Left lung (tissue), 10 donors: Measurements from ENCODE around the gene PARP3. TPM values are rescaled to one million over a fixed set of nuclear protein-coding genes. Genes with fewer than 3 reads are reported as not detected.

Experiments used
- ATAC-seq: fragments of 200-7000 bp; cut with Tn5 transposase; one replicate; pipeline ENCODE4 v1.9.1; 2020; ENCODE audit warnings: moderate library complexity
- DNase-seq, 4 donors: peaks; one replicate each; pipeline ENCODE4 v3.0.0-alpha.2; 2013 to 2020
- H3K27ac ChIP-seq, 2 donors: fragments of 200-600 bp; sonication (generic) in 1 of 2; one replicate each; pipeline versions ENCODE4 v1.5.0 to v1.8.0; 2020 to 2021
- H3K27me3 ChIP-seq, 2 donors: fragments of 200-600 bp; sonication (generic) in 1 of 2; one replicate each; pipeline versions ENCODE4 v1.5.0 to v1.8.0; 2020 to 2021
- H3K36me3 ChIP-seq, 2 donors: fragments of 200-600 bp; sonication (generic) in 1 of 2; one replicate each; pipeline versions ENCODE4 v1.5.0 to v1.8.0; 2020 to 2021
- H3K4me1 ChIP-seq, 2 donors: fragments of 200-600 bp; one replicate each; pipeline ENCODE4 v1.8.0; 2021
- H3K4me3 ChIP-seq, 2 donors: fragments of 200-600 bp; sonication (generic) in 1 of 2; one replicate each; pipeline versions ENCODE4 v1.5.0 to v1.8.0; 2020 to 2021; ENCODE audit warnings: mild to moderate bottlenecking in 1 of 2
- H3K9me3 ChIP-seq, 2 donors: fragments of 200-600 bp; sonication (generic) in 1 of 2; one replicate each; pipeline versions ENCODE4 v1.5.0 to v1.8.0; 2020 to 2021
- intact Hi-C, 2 donors: fragments of 100-400 bp; cut with DNase I; formaldehyde crosslinking; loops; one replicate each; pipeline versions ENCODE4 v1.11.2 to v1.14.2; 2022
- polyA plus RNA-seq, 6 donors: library from polyadenylated mRNA; unstranded; fragments of 120-200 nt; gene quantifications; one replicate each; pipeline ENCODE4 v1.2.1, GENCODE V29; 2013; ENCODE audit not compliant: insufficient read length in 6 of 6
- total RNA-seq, 2 donors: library from RNA; stranded (reverse); fragmentation: NEBNext Ultra II Directional; extraction: Animal tissue kit (Norgen Biotek cat#: 25700); gene quantifications; one replicate each; pipeline ENCODE4 v1.2.1, GENCODE V29; 2021
- TF ChIP-seq, protein P1 (sequence below), 2 donors: fragments of 200-600 bp; sonication (generic) in 1 of 2; IDR thresholded peaks; one replicate each; pipeline versions ENCODE4 v1.5.0 to v1.8.0; 2021; ENCODE audit warnings: antibody characterized with exemption in 2 of 2
- donor health status: DM: no; HTN: yes; CAD: no.
- donor health status: DM: no; HTN: no; CAD: no.

Gene PARP3
- total and polyA plus RNA-seq, 8 donors, result 16.5 to 24.1 (median 20.3) TPM

DNA sequence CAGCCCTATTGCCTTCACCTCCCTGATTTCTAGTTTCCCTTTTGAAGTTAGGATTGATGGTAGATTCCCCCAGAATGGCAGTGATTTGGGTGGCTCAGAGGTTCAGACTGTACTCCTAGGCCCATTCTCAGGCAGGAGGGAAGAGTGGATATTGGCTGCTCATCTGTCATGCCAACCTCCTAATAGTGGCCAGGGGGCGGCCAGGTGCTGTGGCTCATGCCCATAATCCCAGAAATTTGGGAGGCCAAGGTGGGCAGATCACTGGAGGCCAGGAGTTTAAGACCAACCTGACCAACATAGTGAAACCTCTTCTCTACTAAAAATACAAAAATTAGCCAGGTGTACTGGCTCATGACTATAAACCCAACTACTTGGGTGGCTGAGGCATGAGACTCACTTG is 11.7 kb upstream of the PARP3 start:
- Histone ChIP-seq H3K9me3 (no peaks in the 10 kb centered on the region), H3K27ac (no peak overlapping the region), H3K4me3 (no peak overlapping the region), H3K4me1 (no peaks in the 10 kb centered on the region), H3K27me3 (no peaks in the 10 kb centered on the region), H3K36me3 (peaks cover 0 to 49% of the 10 kb centered on the region in 2 donors)
- ATAC-seq (no peak), DNase-seq (no peak)
- TF ChIP-seq, protein P1, sequence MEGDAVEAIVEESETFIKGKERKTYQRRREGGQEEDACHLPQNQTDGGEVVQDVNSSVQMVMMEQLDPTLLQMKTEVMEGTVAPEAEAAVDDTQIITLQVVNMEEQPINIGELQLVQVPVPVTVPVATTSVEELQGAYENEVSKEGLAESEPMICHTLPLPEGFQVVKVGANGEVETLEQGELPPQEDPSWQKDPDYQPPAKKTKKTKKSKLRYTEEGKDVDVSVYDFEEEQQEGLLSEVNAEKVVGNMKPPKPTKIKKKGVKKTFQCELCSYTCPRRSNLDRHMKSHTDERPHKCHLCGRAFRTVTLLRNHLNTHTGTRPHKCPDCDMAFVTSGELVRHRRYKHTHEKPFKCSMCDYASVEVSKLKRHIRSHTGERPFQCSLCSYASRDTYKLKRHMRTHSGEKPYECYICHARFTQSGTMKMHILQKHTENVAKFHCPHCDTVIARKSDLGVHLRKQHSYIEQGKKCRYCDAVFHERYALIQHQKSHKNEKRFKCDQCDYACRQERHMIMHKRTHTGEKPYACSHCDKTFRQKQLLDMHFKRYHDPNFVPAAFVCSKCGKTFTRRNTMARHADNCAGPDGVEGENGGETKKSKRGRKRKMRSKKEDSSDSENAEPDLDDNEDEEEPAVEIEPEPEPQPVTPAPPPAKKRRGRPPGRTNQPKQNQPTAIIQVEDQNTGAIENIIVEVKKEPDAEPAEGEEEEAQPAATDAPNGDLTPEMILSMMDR (IDR thresholded peaks at IDR 0.05), result no peak
- intact Hi-C loops, result no loop called here

DNA sequence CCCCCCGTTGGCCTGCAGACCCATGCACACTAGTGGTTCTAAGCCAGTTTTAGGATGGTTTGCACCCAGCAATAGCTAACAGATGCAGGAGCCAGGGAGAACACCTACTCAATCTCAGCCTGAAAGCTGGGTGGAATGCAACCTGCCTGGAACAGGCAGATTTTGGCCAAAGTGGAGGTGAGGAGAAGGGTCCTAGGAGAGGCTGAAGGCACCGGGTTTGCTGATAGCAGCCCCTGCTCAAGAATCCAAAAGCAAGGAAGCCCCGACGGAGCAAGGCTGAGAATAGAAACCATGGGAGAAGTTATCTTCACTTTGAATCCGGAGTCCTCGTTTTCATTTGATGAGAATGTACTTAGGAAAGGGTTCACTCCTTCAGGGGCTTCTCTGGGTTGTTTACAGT is 10.4 kb upstream of the PARP3 start:
- TF ChIP-seq, protein P1 (IDR thresholded peaks at IDR 0.05), result no peak

DNA sequence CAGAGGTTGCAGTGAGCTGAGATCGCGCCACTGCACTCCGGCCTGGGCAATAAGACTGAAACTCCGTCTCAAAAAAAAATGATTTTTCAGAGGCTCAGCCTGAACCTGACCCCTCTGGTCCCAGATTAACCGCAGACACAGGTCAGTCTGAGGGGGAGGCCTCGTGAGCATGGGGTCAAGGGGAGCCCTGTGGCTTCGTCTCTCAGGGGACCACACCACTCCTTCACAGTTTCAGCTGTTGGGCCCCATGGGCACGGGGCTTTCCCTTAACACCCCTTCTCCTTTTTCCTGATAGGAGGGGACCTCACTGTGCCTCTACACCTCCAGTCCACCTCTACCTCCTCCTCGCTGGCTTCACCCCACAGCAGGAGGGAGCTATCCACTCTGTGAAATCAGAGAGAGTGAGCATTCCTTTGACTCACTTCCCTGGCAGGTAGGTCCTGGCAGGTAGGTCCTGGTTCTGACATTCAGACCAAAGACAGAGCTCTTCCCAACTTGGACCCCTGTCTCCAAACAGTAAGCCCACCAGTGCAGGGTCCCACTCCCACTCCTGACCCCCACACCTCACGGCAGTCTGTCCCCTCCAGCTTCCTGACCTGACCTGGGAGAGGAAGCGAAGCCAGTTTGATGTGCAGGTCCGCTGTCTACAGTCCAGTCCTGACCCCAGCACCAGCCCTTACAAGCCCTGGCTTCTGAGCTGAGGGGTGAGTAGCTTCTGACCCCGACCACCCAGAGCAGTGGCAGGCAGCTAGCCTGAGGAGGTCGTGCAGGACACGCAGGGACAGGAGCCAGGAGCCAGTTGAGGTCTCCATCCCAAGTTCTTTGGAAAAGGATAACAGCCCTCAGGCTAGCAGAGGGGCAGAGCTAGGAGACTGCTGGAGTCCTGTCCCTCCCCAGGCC is 9.4 kb upstream of the PARP3 start:
- Histone ChIP-seq H3K9me3 (no peaks in the 10 kb centered on the region), H3K36me3 (peaks cover 0 to 72% of the 10 kb centered on the region in 2 donors)
- ATAC-seq, result no peak

More for the DNA sequence above, 10.4 kb upstream of the PARP3 start:
- intact Hi-C loops, result no loop called here
- Histone ChIP-seq H3K4me3 (no peak overlapping the region), H3K27me3 (no peaks in the 10 kb centered on the region), H3K9me3 (no peaks in the 10 kb centered on the region), H3K27ac (no peak overlapping the region), H3K36me3 (peaks cover 0 to 62% of the 10 kb centered on the region in 2 donors), H3K4me1 (no peaks in the 10 kb centered on the region)
- ATAC-seq (no peak), DNase-seq (no peak)

DNA sequence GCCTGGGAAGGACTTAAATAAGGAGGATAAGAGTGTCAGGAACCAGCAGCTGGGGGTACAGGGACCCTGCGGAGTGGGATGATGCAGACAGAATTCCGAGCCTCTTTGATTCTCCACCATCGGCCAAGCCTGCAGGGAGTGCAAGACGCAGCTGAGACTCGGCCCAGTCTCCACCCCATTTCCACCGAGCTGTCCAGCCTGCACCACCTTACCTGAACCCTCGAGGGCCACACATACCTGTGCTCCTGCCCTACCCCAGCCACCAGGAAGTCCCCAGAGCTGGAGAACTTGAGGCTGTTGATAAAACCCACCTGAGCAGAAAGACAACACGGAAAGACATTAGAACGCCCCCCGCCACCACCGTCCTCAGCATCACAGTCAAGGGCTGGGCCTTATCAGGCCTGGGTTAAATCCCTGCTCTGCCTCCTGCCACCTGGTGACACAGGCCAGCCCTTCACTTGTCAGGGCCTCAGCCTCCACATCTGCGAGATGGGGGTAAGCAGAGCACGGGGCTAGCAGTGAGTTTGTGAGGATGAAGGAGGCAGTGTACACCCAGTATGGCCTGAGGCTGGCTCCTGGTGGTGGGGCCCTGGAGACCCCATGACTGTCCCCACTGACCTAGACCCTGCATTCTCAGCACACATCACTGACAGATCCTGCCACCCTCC is 8.6 kb upstream of the PARP3 start:
- H3K4me1 ChIP-seq, result peaks cover 0 to under 1% of the 10 kb centered on the region in 2 donors
- DNase-seq (no peak), ATAC-seq (no peak)
- H3K27me3 ChIP-seq, result no peaks in the 10 kb centered on the region
- no peaks in the 10 kb centered on the region for H3K9me3 ChIP-seq
- intact Hi-C loops, result no loop called here
- peaks cover 0 to 80% of the 10 kb centered on the region in 2 donors for H3K36me3 ChIP-seq
- no peak overlapping the region for H3K27ac ChIP-seq
- TF ChIP-seq, protein P1 (IDR thresholded peaks at IDR 0.05), result no peak
- no peak overlapping the region for H3K4me3 ChIP-seq

More for the DNA sequence above, 9.4 kb upstream of the PARP3 start:
- H3K27me3 ChIP-seq, result no peaks in the 10 kb centered on the region
- DNase-seq, result no peak
- H3K4me1 ChIP-seq, result no peaks in the 10 kb centered on the region
- no peak overlapping the region for H3K4me3 ChIP-seq
- no peak overlapping the region for H3K27ac ChIP-seq
- TF ChIP-seq, protein P1 (IDR thresholded peaks at IDR 0.05), result no peak
- intact Hi-C loops, result no loop called here
